NCI-H187 (cell line): ENCODE data around the gene RAB27A.
"Not testable (repeated sequence)": the region's sequence is repeated elsewhere in the genome, so short reads cannot be mapped to it uniquely, and the experiment has no call there.

Source experiments
- DNase-seq, 2 experiments: peaks; one replicate each; lab custom pipeline; 2025; lab: John Stamatoyannopoulos, UW

Gene RAB27A

DNA sequence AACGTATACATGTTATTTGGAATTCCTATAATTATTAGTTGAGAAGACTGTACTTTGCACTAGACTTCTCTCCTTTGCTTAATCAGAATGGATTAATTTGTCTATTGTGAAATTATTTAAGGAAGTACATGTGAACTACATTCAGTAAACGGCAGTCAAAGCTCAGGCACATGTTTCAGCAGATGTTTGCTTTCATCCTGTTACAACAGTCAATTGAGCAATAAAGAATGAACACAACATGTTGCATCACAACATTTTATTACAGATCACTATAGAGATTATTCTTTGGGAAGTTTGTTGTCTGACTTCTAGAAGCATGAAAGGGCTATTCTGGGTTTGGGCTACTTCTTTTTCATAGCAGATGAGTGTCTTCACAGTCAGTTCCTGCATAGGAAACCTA, 39.2 kb downstream of the RAB27A start:
- DNase-seq: no peak

DNA sequence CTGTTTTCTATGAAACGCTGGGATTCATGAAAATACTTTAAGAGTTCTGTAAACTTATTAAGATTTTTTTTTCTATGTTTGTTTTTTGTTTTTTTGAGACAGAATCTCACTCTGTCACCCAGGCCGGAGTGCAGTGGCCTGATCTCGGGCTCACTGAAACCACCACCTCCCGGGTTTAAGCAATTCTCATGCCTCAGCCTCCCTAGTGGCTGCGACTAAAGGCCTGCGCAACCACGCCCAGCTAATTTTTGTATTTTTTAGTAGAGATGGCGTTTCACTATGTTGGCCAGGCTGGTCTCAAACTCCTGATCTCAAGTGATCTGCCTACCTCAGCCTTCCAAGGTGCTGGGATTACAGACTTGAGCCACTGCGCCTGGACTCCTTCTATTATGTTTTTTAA, 39.7 kb downstream of the RAB27A start:
- not testable (repeated sequence) for DNase-seq

DNA sequence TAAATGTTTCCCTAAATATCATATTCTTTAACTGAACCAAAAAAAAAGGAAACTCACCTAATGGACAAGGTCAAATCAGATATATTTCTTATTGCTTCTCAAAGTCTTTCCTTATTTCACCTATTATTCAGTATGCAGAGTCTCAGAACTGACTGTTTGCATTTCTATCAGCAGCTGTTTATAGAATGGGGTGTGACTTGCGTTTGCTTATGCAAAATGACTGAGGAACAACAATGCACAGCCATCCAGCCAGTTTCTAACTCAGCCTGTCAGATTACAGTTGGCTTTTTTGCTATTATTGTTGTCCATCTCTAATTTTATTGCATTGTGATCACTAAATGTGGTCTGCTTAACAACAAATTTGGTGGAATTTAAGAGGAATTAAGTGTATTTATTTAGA, 40.7 kb downstream of the RAB27A start:
- no peak for DNase-seq

DNA sequence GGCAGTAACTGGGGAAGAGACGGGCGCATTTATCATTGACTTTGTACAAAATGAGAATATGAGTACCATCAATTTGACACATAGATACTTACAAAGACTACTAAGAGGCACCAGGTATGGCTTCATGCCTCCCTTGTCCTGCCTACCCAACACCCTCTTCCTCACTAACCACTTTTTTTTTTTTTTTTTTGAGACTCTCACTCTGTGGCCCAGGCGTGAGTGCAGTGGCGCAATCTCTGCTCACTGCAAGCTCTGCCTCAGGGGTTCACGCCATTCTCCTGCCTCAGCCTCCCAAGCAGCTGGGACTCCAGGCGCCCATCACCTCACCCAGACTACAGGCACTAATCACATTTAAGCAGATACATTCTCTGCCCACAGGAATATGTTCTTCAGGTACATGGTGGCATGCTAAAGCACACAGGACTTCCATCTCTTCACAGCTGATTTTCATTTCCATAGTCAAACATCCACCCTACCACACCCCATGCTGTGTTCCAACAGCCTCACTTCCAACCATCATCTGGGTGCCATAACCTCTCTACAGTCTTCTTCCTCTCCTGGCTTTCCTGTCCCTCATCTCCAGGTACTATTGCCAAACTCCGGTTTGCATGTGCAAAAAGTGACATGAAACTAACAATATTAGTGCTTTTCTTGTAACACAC, 41.7 kb downstream of the RAB27A start:
- DNase-seq: no peak

DNA sequence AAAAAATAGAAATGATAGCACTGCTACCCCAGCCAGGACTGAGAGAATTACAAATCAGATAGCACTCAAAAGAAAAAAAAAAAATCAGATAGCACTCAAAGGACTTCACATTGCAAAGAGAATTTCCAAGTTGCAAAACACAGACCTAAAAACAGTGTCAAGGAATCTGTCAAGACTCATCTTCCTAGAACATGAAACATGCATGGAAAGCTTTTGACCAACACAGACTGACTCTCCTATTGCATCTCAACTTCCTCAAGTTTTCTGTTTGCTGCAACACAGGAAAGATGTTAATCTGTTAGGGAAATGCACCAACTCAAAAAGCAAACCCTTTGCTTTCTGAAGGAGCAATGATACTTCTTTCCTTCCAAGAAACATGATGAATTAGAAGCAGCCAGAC, 42.3 kb downstream of the RAB27A start:
- DNase-seq: no peak

DNA sequence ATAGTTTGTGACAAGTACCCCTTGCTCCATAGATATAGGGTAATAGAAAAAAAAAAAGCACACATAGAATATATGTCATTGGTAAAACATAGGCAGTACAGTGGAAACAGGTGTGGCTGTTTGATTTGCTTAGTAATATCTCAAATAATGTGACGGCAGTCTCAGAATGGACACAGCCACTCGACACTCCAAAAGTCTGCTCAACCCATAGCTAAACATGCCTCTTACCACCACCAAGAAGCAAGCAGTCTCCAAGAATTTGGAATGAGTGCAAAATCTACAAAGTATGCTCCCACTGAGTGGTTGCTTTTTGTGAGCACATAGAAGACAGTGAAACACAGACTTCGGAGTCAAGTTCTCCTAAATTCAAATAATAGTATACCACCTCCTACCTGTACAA, 43.0 kb downstream of the RAB27A start:
- no peak for DNase-seq

DNA sequence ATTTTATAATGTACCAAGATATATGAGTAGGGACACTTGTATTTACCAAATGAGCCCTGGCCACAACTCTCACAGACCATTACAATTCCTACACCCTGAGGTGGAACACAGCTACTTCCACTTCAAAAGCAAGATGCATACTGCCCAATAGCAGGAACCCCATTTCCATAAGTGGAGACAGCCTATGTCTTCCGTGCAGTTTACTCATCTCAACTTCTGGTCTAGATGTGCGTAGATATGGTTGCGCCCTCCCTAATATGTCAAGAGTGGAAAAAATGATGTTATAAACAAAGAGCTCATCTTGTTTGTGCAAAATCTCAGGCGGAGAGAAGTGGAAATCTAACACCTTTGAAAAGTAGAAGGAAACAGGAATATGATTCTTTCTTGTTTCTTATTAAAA, 44.6 kb downstream of the RAB27A start:
- DNase-seq: no peak

DNA sequence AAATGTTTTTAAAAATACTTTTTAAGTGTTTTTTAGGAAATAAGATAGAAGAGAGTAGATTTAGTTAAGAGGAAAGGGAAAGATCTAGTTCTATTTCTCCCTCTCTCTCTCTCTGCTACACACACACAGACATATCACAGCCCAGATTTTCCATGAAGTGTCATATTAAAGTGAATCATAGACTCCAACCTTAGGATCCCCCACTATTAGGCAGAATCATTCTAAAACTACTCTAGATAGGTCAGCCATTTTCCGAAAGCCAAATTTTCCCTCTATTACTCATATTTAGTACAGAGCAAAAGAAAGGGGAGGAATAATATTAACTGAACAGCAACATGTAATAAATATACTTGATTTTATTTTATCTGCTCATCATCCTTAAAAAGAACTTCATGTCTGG, 47.7 kb downstream of the RAB27A start:
- DNase-seq: no peak

DNA sequence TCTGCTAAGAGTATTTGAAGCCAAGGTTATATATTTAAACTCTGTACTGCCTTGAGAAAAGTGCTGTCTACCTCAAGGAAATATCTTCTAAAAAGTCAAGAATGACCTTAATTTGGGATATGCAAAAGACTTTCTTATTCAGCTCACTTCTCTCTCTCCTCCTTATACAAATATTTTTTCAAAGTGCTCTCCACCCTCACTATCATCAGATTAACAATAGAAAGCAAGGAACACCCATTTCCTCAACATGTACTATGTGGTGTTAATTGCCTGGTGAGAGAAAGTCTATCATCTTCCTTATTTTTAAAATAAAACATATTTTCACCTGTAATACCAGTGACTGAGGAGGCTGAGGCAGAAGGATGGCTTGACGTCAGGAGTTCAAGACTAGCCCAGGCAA, 48.4 kb downstream of the RAB27A start:
- no peak for DNase-seq

DNA sequence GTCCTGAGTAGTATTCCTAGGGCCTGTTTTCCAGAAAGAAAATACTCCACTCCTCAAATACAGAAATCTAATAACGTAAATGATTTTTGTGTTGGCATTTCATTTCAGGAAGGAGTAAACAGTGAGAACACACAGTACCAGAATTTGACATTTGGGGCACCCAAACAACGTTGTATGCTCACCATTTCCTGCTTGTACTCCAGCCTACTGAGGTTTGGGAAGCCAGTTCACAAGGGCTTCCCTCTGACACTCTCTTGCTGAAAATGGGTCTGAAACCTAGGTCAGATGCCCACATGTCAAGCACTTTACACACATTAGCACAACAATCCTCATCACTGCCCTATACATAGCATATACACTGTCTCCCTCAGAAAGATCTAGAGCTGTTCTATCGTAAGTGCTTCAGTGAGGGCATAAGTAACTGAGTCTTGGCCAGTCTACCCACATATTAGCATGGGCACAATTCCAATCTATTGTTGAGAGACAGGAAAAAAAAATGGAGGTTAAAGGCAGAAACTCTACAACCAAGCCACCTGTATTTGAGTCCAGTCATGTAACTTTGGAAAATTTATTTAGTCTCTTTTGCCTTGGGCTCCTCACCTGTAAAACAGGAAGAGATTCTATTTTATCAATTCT, 49.4 kb downstream of the RAB27A start:
- DNase-seq: no peak

DNA sequence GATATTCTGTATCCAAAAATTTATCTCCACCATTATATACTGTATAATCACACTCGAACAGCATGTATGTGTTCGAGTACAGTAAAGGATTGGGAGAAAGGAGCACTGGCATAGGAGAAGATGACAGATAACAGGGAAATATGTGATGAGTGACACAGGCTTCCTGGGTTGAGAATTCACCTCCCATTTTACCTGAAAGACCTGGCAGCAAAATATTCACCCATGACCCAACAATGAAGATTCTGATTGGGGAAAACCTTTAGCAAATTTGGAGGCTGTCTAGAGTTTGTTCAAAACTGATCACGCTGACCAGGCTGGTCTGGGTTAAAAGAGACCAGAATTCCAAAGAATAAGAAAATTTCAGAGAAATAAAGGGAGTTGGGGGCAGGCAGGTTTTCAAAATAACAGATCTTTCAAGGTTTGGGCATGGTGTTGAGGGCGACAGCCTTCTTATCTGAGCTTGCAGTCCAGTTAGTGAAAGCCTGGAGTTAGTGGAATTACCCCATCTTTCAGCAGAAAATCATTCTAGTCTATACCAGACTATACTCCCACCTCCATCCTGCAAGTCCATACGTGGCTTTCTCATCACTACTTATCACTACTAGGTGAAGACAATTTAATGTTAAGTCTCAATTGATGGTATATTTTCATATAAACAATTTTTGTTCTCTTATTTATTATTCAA, 50.0 kb downstream of the RAB27A start:
- no peak for DNase-seq

DNA sequence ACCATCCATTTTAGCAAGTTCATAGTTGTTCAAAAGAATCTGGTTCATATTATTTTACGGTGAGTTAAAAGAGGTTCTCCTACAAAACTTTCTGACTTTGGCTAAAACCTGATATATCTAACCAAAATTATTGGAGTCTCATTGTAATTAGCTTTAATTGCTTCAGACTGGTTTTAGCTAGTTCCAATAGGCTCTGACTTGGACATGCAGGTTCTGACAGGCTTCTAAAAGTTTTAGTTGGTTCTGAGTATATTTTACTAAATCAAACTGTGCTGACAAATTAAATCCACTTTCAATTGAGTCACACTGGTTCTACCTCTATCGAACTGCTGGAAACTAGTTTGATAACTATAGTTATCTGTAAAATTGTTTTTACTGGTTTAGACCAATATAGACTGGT, 50.7 kb downstream of the RAB27A start:
- no peak for DNase-seq

DNA sequence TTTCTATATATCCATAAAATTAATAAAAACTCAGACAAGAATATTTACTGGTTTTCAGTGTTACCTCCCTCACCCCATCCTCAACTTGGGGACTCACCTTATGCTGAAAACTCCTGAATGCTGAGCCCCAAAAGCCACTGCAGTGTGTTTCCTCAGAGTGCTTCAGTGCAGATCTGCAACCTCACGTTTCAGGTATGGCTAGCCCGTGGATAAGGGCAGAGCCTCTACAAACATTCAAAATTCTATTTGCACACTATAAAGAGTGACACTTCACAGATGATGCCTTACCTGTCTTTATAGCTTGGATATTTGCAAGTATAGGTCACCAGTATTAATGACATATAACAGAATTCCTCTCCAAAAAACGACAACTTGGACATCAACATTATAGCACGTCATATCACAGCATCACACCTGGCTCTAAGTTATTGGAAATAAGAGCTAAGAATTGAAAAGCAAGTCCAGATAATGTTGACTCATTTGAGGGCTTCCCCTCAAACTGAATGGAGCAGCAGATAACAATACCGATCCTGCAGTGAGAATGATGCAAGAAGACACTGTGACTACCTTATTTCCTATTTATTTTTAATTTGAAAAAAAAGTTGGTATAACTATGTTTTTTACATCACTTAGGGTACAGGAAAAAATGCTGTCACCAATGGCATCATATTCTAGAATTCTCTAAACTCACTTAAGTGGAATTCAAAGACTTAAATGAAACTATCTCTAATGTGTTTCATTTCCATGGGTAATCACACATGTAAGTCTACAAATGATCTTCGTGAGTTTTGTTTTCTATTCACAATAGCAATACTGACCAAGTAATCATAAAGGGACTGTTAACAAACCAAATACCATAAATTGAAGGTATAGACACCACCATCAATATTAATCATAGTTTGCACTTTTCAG, 52.1 kb downstream of the RAB27A start:
- DNase-seq: no peak

DNA sequence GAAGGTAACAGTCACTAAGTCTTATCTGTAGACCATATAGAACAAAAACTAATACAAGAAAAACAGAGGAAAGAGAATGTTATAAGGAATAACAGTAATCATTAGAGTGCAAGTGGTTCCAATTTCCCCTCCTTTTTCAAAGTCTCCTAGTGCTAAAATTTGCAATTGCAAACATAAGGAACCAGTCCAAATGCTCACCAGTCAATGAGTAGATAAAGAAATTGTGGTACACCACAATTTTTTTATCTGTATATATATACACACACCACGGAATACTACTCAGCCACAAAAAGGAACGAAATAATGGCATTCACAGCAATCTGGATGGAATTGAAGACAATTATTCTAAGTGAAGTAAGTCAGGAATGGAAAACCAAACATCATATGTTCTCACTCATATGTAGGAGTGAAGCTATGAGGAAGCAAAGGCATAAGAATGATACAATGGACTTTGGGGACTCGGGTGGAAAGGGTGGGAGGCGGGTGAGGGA, 54.0 kb downstream of the RAB27A start:
- no peak for DNase-seq

DNA sequence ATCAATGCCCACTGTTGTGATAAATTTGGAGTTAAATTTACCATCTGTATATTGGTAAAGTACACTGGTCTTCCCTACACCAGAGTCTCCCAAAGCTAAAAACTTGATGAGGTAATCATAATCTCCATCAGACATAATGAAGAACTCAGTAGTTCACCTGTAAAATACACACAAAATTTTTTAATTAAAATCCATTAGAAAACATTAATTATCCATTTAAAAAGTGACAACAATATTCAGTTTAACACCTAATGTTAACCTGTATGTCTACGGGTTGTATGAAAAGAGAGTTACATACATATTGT, 54.9 kb downstream of the RAB27A start:
- no peak for DNase-seq

DNA sequence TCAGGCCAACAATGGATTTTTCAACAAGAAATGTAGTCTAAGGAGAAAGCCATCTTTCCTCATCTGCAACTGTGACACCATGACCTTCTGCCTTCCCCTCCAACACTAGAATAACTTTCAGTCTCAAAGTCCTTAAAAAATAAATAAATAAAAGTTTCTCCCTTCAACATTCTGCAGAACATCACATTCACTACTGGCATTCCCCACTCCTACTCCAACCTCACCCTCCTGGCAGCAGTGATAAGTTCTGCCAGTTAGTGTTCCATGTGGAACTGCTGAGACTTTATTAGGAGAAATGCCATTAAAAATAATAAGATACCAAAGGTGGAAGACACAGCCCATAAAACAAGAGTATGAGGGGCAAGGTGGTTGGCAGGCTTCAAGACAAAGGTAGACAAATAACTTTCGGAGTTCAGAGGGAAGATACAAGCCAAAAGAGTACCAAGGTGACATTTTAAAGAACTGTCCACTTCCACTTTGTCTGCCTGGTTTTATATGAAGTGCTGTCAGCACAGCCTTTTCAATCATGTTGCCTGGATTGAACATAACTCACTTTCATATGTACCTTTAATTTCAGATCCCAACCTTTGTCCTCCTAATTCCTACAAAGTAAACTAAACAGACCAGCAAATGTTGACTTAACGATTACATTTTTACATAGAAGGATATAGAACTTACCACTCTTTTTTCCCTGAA, 55.4 kb downstream of the RAB27A start:
- DNase-seq: no peak

DNA sequence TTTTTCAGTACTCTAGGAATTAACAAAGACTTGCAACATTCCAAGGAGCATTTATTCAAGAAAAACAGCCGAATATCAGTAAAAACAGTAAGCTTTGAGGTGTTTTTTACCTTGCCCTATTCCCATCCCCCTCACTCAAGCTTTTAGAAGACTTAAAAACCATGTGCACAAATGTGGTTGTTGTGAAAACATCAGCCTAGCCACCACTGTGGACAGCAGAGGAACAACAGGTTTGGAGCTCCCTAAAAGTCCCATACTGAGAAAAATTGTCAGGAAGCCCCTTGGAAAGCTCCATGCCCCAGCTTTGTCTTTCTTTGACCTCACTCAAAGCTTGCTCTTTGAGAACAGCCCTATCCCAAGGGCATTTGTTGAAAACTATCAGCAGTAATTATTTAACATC, 58.2 kb downstream of the RAB27A start:
- DNase-seq: no peak

DNA sequence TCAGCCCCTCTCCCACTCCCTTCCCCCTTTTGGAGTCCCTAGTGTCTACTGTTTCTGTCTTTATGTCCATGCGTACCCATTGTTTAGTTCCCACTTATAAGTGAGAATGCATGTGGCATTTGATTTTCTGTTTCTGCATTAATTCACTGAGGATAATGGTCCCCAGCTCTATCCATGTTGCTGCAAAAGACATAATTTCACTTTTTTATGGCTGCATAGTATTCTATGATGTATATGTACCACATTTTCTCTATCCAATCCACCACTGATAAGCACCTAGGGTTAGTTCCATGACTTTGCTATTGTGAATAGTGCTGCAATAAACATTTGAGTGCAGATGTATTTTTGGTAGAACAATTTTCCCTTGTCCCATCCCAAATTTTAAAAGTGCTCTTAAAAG, 58.7 kb downstream of the RAB27A start:
- DNase-seq: no peak

DNA sequence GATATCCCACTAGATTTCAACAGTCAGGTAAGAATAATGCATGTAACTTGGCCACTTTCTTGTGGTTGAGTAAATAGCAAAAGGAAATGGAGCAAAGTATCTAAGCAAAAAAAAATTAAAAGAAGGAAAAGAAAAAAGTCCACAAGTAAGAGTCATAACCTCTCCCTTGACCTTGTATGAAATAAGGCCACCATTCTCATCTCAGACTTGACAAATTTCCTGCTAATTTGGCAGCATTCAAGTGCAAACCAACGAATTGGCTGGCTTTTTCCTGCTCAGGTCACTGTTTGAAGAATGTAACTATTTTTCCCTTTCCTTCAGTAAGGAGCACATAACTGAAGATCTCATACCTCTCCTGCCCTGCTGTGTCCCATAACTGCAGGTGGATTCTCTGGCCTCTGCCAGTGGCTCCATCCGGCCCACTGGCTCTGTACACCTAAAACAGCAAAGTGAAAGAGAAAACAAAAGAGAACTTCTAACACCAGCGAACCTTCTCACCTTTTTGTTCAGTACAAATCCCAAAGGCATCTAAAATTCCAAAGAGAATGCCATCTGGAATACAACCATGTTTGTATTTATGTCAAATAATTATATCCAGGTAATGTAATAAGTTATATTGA, 59.5 kb downstream of the RAB27A start:
- DNase-seq: no peak

DNA sequence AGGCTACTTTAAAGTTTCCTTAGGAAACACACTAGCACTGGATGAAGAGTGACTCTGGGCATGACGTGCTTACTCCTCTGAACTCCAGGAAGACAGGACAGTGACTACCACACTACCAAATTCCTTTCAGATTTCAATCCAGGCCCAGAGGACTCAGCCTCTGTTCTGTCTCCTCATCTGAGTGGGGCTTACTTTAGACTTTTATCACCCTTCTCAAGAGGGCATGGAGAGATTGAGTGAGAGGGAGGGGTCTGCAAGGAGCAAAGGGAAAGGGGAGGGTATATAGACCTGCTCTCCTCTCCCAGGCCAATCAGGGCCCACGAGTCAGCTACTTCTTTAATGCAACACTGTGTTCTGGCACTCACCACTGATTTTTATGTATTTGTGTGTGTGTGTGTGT, 63.5 kb downstream of the RAB27A start:
- DNase-seq: no peak

DNA sequence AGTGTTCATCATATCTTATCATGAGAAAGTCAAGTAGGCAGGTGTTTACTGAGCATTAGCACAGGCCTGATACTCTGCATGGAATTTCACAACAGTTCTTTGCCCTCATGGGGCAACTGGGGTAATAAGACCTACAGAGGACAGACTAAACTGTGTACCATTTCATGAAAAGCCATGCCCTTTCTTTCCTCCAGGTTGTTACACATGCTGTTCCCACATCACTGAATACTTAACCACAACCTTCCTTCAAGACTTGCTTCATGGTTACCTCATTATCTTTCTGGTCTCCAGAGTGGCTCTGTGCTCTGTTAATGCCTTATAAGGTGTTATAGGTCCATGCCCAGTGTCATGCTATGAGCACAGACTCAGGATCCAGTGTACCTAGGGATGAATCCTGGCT, 64.7 kb downstream of the RAB27A start:
- DNase-seq: no peak

DNA sequence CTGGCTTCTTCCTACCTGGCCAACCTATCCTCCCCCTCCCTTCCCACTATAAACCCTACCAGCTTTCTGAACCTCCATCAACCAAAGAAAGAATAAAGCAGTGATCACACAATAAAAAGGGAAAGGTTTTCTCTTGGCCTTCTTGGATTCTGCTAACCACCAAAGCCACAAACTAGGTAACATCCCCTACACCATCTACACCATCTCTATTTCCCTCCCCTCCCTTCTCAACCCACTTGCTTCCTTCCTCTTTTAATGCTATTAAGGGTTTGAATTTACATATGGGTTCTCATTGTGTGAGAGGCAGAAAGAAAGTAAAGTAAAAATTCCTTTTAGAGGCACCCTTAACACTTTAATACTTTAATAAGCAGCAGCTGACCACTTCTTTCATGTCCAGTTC, 67.0 kb downstream of the RAB27A start:
- DNase-seq: no peak
